ENCODE results near the gene KCMF1.

- TF ChIP-seq CTCF (optimal IDR thresholded peaks at IDR 0.05 in 1 of 3, IDR thresholded peaks at IDR 0.05 in 1 of 3, conservative IDR thresholded peaks at IDR 0.05 in 1 of 3; ENCODE audit: extremely low read depth in 1 of 3, insufficient read depth in 2 of 3, low read length in 3 of 3) (no peak), EZH2 (IDR thresholded peaks at IDR 0.05; ENCODE audit: low read length) (no peak)
Measured at GRCh38 chr2:85078536-85078935, 107.6 kb downstream of the KCMF1 start.
